ENCODE measurements around the gene PHF19. TPM values are rescaled to one million over a fixed set of nuclear protein-coding genes. Genes with fewer than 3 reads are reported as not detected.
A peak's percentile ranks its signal among the peaks of the same experiment; 100 is the strongest.

Gene PHF19
- total RNA-seq, 2 experiments from 2014 or later: 216 to 226 TPM

- H3K27me3 Mint-ChIP-seq: no peaks in the 10 kb centered on the region
- peak overlapping the region; percentile 88 for H3K27ac Mint-ChIP-seq
- H3K9me3 Mint-ChIP-seq: peaks cover 3% of the 10 kb centered on the region
- DNase-seq: no peak
- peaks cover 94% of the 10 kb centered on the region for H3K36me3 Mint-ChIP-seq
- peaks cover 87% of the 10 kb centered on the region for H3K4me1 Mint-ChIP-seq
- H3K4me3 Mint-ChIP-seq: peak overlapping the region; percentile 69
Observed at GRCh38 chr9:120916991-120917880, 40.2 kb upstream of the PHF19 start.

GRCh38 chr9:120916588-120916987 is 39.6 kb upstream of the PHF19 start:
- Mint-ChIP-seq H3K36me3 (peaks cover 94% of the 10 kb centered on the region), H3K27me3 (no peaks in the 10 kb centered on the region), H3K4me1 (peaks cover 86% of the 10 kb centered on the region), H3K9me3 (peaks cover 3% of the 10 kb centered on the region), H3K27ac (peak overlapping the region; percentile 88), H3K4me3 (peak overlapping the region; percentile 69)
- no peak for DNase-seq

GRCh38 chr9:120915854-120916470 is 39.0 kb upstream of the PHF19 start:
- Mint-ChIP-seq H3K36me3 (peaks cover 94% of the 10 kb centered on the region), H3K9me3 (peaks cover 3% of the 10 kb centered on the region), H3K27ac (peak overlapping the region; percentile 88), H3K4me1 (peaks cover 87% of the 10 kb centered on the region), H3K4me3 (peak overlapping the region; percentile 29), H3K27me3 (no peaks in the 10 kb centered on the region)
- no peak for DNase-seq

GRCh38 chr9:120914953-120915352 is 38.0 kb upstream of the PHF19 start:
- Mint-ChIP-seq H3K36me3 (peaks cover 94% of the 10 kb centered on the region), H3K27ac (peak overlapping the region; percentile 56), H3K4me1 (peaks cover 87% of the 10 kb centered on the region), H3K4me3 (peak overlapping the region; percentile 26), H3K27me3 (no peaks in the 10 kb centered on the region), H3K9me3 (peaks cover 3% of the 10 kb centered on the region)
- no peak for DNase-seq

GRCh38 chr9:120914396-120914795 is 37.4 kb upstream of the PHF19 start:
- Mint-ChIP-seq H3K36me3 (peaks cover 94% of the 10 kb centered on the region), H3K27ac (peak overlapping the region; percentile 77), H3K4me1 (peaks cover 88% of the 10 kb centered on the region), H3K4me3 (peak overlapping the region; percentile 26), H3K27me3 (no peaks in the 10 kb centered on the region), H3K9me3 (peaks cover 3% of the 10 kb centered on the region)
- DNase-seq: no peak

- Mint-ChIP-seq H3K4me3 (peak overlapping the region; percentile 20), H3K27ac (peak overlapping the region; percentile 42), H3K36me3 (peaks cover 94% of the 10 kb centered on the region), H3K9me3 (peaks cover 3% of the 10 kb centered on the region), H3K27me3 (no peaks in the 10 kb centered on the region), H3K4me1 (peaks cover 91% of the 10 kb centered on the region)
- no peak for DNase-seq
Observed at GRCh38 chr9:120913647-120914264, 36.8 kb upstream of the PHF19 start.

- H3K27me3 Mint-ChIP-seq: no peaks in the 10 kb centered on the region
- H3K4me3 Mint-ChIP-seq: no peak overlapping the region
- H3K9me3 Mint-ChIP-seq: peaks cover 3% of the 10 kb centered on the region
- H3K27ac Mint-ChIP-seq: peak overlapping the region; percentile 88
- H3K4me1 Mint-ChIP-seq: peaks cover 88% of the 10 kb centered on the region
- no peak for DNase-seq
- peaks cover 93% of the 10 kb centered on the region for H3K36me3 Mint-ChIP-seq
Observed at GRCh38 chr9:120912958-120913646, 36.1 kb upstream of the PHF19 start.

GRCh38 chr9:120911295-120911837 is 34.4 kb upstream of the PHF19 start:
- Mint-ChIP-seq H3K27ac (peak overlapping the region; percentile 88), H3K4me1 (peaks cover 86% of the 10 kb centered on the region), H3K4me3 (peak overlapping the region; percentile 52), H3K36me3 (peaks cover 92% of the 10 kb centered on the region), H3K27me3 (peaks cover 3% of the 10 kb centered on the region), H3K9me3 (no peaks in the 10 kb centered on the region)
- DNase-seq: no peak

- DNase-seq: no peak
- Mint-ChIP-seq H3K4me1 (peaks cover 87% of the 10 kb centered on the region), H3K36me3 (peaks cover 94% of the 10 kb centered on the region), H3K27ac (peak overlapping the region; percentile 88), H3K4me3 (peak overlapping the region; percentile 12), H3K9me3 (no peaks in the 10 kb centered on the region), H3K27me3 (peaks cover 7% of the 10 kb centered on the region)
Observed at GRCh38 chr9:120910643-120911042, 33.7 kb upstream of the PHF19 start.

- Mint-ChIP-seq H3K9me3 (no peaks in the 10 kb centered on the region), H3K4me3 (peak overlapping the region; percentile 37), H3K4me1 (peaks cover 89% of the 10 kb centered on the region), H3K27me3 (peaks cover 7% of the 10 kb centered on the region), H3K36me3 (peaks cover 94% of the 10 kb centered on the region), H3K27ac (peak overlapping the region; percentile 88)
- peak; percentile 63 for DNase-seq
Observed at GRCh38 chr9:120909904-120910303, 32.9 kb upstream of the PHF19 start.

GRCh38 chr9:120905315-120906164 is 28.6 kb upstream of the PHF19 start:
- H3K27me3 Mint-ChIP-seq: peaks cover 7% of the 10 kb centered on the region
- H3K9me3 Mint-ChIP-seq: no peaks in the 10 kb centered on the region
- peaks cover 89% of the 10 kb centered on the region for H3K4me1 Mint-ChIP-seq
- DNase-seq: peak; percentile 57
- peak overlapping the region; percentile 49 for H3K4me3 Mint-ChIP-seq
- H3K36me3 Mint-ChIP-seq: peaks cover 92% of the 10 kb centered on the region
- peak overlapping the region; percentile 96 for H3K27ac Mint-ChIP-seq

GRCh38 chr9:120904978-120905301 is 28.0 kb upstream of the PHF19 start:
- Mint-ChIP-seq H3K4me1 (peaks cover 88% of the 10 kb centered on the region), H3K27ac (peak overlapping the region; percentile 96), H3K27me3 (peaks cover 7% of the 10 kb centered on the region), H3K36me3 (peaks cover 91% of the 10 kb centered on the region), H3K9me3 (no peaks in the 10 kb centered on the region), H3K4me3 (peak overlapping the region; percentile 18)
- DNase-seq: no peak

GRCh38 chr9:120904061-120904977 is 27.3 kb upstream of the PHF19 start:
- H3K36me3 Mint-ChIP-seq: peaks cover 89% of the 10 kb centered on the region
- peak overlapping the region; percentile 38 for H3K4me3 Mint-ChIP-seq
- no peak for DNase-seq
- H3K9me3 Mint-ChIP-seq: no peaks in the 10 kb centered on the region
- peaks cover 7% of the 10 kb centered on the region for H3K27me3 Mint-ChIP-seq
- peaks cover 88% of the 10 kb centered on the region for H3K4me1 Mint-ChIP-seq
- H3K27ac Mint-ChIP-seq: peak overlapping the region; percentile 96

Measured in activated naive CD8-positive, alpha-beta T cell treated with anti-CD3 and anti-CD28 coated beads for 36 hours (primary cell).